GM23248 (cell line): Measurements from ENCODE around the gene XYLT2. TPM values are rescaled to one million over a fixed set of nuclear protein-coding genes. Genes with fewer than 3 reads are reported as not detected.

Source experiments
- DNase-seq: peaks from one replicate; pipeline ENCODE4 v3.0.0-alpha.2; 2015
- H2AFZ ChIP-seq: fragments of 200-600 bp; sonication (generic); 2 replicates; pipeline ENCODE4 v1.6.1; 2016; ENCODE audit warnings: antibody characterized with exemption
- H3F3A ChIP-seq: fragments of 200-600 bp; sonication (generic); 2 replicates; pipeline ENCODE4 v1.6.1; 2016; ENCODE audit warnings: mild to moderate bottlenecking, antibody characterized with exemption, mixed run types; ENCODE audit not compliant: insufficient read depth
- H3K27ac ChIP-seq: fragments of 200-600 bp; sonication (generic); 2 replicates; pipeline ENCODE4 v1.5.1; 2016; ENCODE audit warnings: mild to moderate bottlenecking
- H3K27me3 ChIP-seq: fragments of 200-600 bp; sonication (generic); replicated peaks from 2 replicates; pipeline ENCODE4 v1.6.1; 2016; ENCODE audit warnings: mild to moderate bottlenecking; ENCODE audit not compliant: insufficient read depth
- H3K36me3 ChIP-seq: fragments of 200-600 bp; sonication (generic); 2 replicates; pipeline ENCODE4 v1.6.1; 2016; ENCODE audit warnings: low read depth, mild to moderate bottlenecking
- H3K4me1 ChIP-seq: fragments of 200-600 bp; sonication (generic); 2 replicates; pipeline ENCODE4 v1.6.1; 2016; ENCODE audit warnings: mild to moderate bottlenecking; ENCODE audit not compliant: insufficient read depth
- H3K4me2 ChIP-seq: fragments of 200-600 bp; sonication (generic); one replicate; pipeline ENCODE4 v1.6.1; 2016; ENCODE audit warnings: mild to moderate bottlenecking; ENCODE audit not compliant: unreplicated experiment
- H3K4me3 ChIP-seq: fragments of 200-600 bp; sonication (generic); 2 replicates; pipeline ENCODE4 v1.5.1; 2016; ENCODE audit warnings: mild to moderate bottlenecking
- H3K79me2 ChIP-seq: fragments of 200-600 bp; sonication (generic); 2 replicates; pipeline ENCODE4 v1.6.1; 2016; ENCODE audit warnings: mild to moderate bottlenecking; ENCODE audit not compliant: insufficient read depth
- H3K9ac ChIP-seq: fragments of 200-600 bp; sonication (generic); 2 replicates; pipeline ENCODE4 v1.6.1; 2016; ENCODE audit warnings: mild to moderate bottlenecking
- H3K9me2 ChIP-seq: fragments of 200-600 bp; sonication (generic); 2 replicates; pipeline ENCODE4 v1.6.1; 2016; ENCODE audit warnings: mixed run types, mild to moderate bottlenecking, moderate library complexity; ENCODE audit not compliant: insufficient read depth
- H3K9me3 ChIP-seq: fragments of 200-600 bp; sonication (generic); one replicate; pipeline ENCODE4 v1.6.1; 2017; ENCODE audit warnings: low read depth
- H4K20me1 ChIP-seq: fragments of 200-600 bp; sonication (generic); 2 replicates; pipeline ENCODE4 v1.6.0; 2016; ENCODE audit not compliant: insufficient read depth
- EZH2 ChIP-seq: fragments of 200-600 bp; sonication (generic); IDR thresholded peaks from 2 replicates; pipeline ENCODE4 v1.6.1; 2018; ENCODE audit warnings: antibody characterized with exemption, mild to moderate bottlenecking; ENCODE audit not compliant: insufficient read depth, poor library complexity, severe bottlenecking
- EZH2phosphoT487 ChIP-seq: fragments of 200-600 bp; sonication (generic); IDR thresholded peaks from 2 replicates; pipeline ENCODE4 v1.6.1; 2018; ENCODE audit warnings: antibody characterized with exemption, moderate library complexity, mild to moderate bottlenecking, low read depth; ENCODE audit not compliant: insufficient read depth
- WGBS, 2 experiments: methylation state at CpG; one replicate each; pipeline ENCODE4 v1.1.6; 2015 to 2017; ENCODE audit warnings: low lambda C conversion rate in 2 of 2, low coverage in 1 of 2; ENCODE audit errors: missing lambda C conversion rate in 2 of 2; 5-methylcytosine and 5-hydroxymethylcytosine counted together
- in situ Hi-C: fragments of 300-500 bp; cut with MboI; formaldehyde crosslinking; loops from 2 replicates; pipeline ENCODE4 v1.15.0; 2020
- polyA plus RNA-seq: library from polyadenylated mRNA; unstranded; fragments of >200 nt; fragmentation: Nextera tagmentation; extraction: Ambion mirVana; gene quantifications from 2 replicates; pipeline ENCODE4 v1.2.1, GENCODE V29; 2016
- total RNA-seq: library from RNA; depleted of rRNA; stranded (reverse); fragments of >200 nt; shearing (Covaris generic); gene quantifications from 2 replicates; pipeline ENCODE4 v1.2.3, GENCODE V29; 2014

Gene XYLT2
- total and polyA plus RNA-seq, 2 experiments from 2014 or later = 25.3 to 43.6 TPM

- no peak overlapping the region for H3K4me2 ChIP-seq
- H3K4me3 ChIP-seq = no peak overlapping the region
- no peak for DNase-seq
- H3K36me3 ChIP-seq = no peaks in the 10 kb centered on the region
- no peaks in the 10 kb centered on the region for H3K9me2 ChIP-seq
- in situ Hi-C loops = no loop called here
- H2AFZ ChIP-seq = no peak overlapping the region
- H3K79me2 ChIP-seq = no peaks in the 10 kb centered on the region
- no peaks in the 10 kb centered on the region for H3K9me3 ChIP-seq
- no peak for TF ChIP-seq EZH2
- TF ChIP-seq EZH2phosphoT487 = no peak
- H3F3A ChIP-seq = no peaks in the 10 kb centered on the region
- H4K20me1 ChIP-seq = no peaks in the 10 kb centered on the region
- H3K27me3 ChIP-seq = no peaks in the 10 kb centered on the region
- H3K9ac ChIP-seq = no peak overlapping the region
- no peaks in the 10 kb centered on the region for H3K4me1 ChIP-seq
- H3K27ac ChIP-seq = no peak overlapping the region
- WGBS, 2 experiments = 74 to 77% methylated on average over 9 of the region's 9 CpGs
Observed at GRCh38 chr17:50301891-50302584, 43.9 kb upstream of the XYLT2 start.

- no peak for TF ChIP-seq EZH2
- no peak for TF ChIP-seq EZH2phosphoT487
- WGBS, 2 experiments = 84 to 87% methylated on average over 11 of the region's 11 CpGs
- in situ Hi-C loops = no loop called here
Observed at GRCh38 chr17:50303051-50303450, 42.9 kb upstream of the XYLT2 start.

GRCh38 chr17:50303596-50303995 is 42.3 kb upstream of the XYLT2 start:
- TF ChIP-seq EZH2 = no peak
- no peak for TF ChIP-seq EZH2phosphoT487
- no peaks in the 10 kb centered on the region for H3K9me2 ChIP-seq
- in situ Hi-C loops = no loop called here

More at GRCh38 chr17:50303051-50303450, 42.9 kb upstream of the XYLT2 start:
- H3F3A ChIP-seq = no peaks in the 10 kb centered on the region
- no peak overlapping the region for H2AFZ ChIP-seq
- H3K9ac ChIP-seq = no peak overlapping the region
- no peak overlapping the region for H3K27ac ChIP-seq
- H3K36me3 ChIP-seq = no peaks in the 10 kb centered on the region
- H4K20me1 ChIP-seq = no peaks in the 10 kb centered on the region
- no peak overlapping the region for H3K4me3 ChIP-seq
- H3K27me3 ChIP-seq = no peaks in the 10 kb centered on the region
- H3K4me1 ChIP-seq = 0 out of 2 replicates have a peak, but pooled peaks cover 1% of the 10 kb centered on the region
- no peaks in the 10 kb centered on the region for H3K9me2 ChIP-seq
- DNase-seq = no peak
- no peaks in the 10 kb centered on the region for H3K9me3 ChIP-seq
- H3K4me2 ChIP-seq = no peak overlapping the region
- H3K79me2 ChIP-seq = no peaks in the 10 kb centered on the region

GRCh38 chr17:50304781-50305404 is 41.0 kb upstream of the XYLT2 start:
- H3K9me2 ChIP-seq = no peaks in the 10 kb centered on the region
- in situ Hi-C loops = no loop called here
- 57 to 64% methylated on average over 7 of the region's 7 CpGs for WGBS, 2 experiments
- H3K9ac ChIP-seq = no peak overlapping the region
- no peaks in the 10 kb centered on the region for H4K20me1 ChIP-seq
- no peaks in the 10 kb centered on the region for H3K9me3 ChIP-seq
- no peaks in the 10 kb centered on the region for H3K79me2 ChIP-seq
- no peak for TF ChIP-seq EZH2
- no peak for TF ChIP-seq EZH2phosphoT487
- no peak overlapping the region for H3K27ac ChIP-seq
- peak; percentile 27 for DNase-seq
- H3K4me1 ChIP-seq = peaks cover 6% of the 10 kb centered on the region; the same call in 1 of the 2 replicates
- no peak overlapping the region for H3K4me3 ChIP-seq
- H3K36me3 ChIP-seq = no peaks in the 10 kb centered on the region
- no peak overlapping the region for H3K4me2 ChIP-seq
- peak overlapping the region; percentile 32; the same call in 1 of the 2 replicates for H2AFZ ChIP-seq
- H3K27me3 ChIP-seq = no peaks in the 10 kb centered on the region
- no peaks in the 10 kb centered on the region for H3F3A ChIP-seq

More at GRCh38 chr17:50303596-50303995, 42.3 kb upstream of the XYLT2 start:
- Histone ChIP-seq H2AFZ (no peak overlapping the region), H3K79me2 (no peaks in the 10 kb centered on the region), H3K27ac (no peak overlapping the region), H3K36me3 (no peaks in the 10 kb centered on the region), H3K4me2 (no peak overlapping the region), H3F3A (no peaks in the 10 kb centered on the region), H3K9me3 (no peaks in the 10 kb centered on the region), H3K27me3 (no peaks in the 10 kb centered on the region), H4K20me1 (no peaks in the 10 kb centered on the region), H3K4me1 (peaks cover 6% of the 10 kb centered on the region; the same call in 1 of the 2 replicates), H3K9ac (no peak overlapping the region), H3K4me3 (no peak overlapping the region)
- WGBS, 2 experiments = 93 to 95% methylated on average over 4 of the region's 4 CpGs
- no peak for DNase-seq
